Hepatocyte (in vitro differentiated cells): ENCODE measurements around the gene PTPRR. TPM values are rescaled to one million over a fixed set of nuclear protein-coding genes. Genes with fewer than 3 reads are reported as not detected.

Experiments used
- DNase-seq: peaks from one replicate; pipeline ENCODE4 v3.0.0-alpha.2; 2016; ENCODE audit warnings: low spot score
- H2AFZ ChIP-seq: fragments of 200-600 bp; sonication (generic); 2 replicates; pipeline ENCODE4 v1.6.0; 2016; ENCODE audit warnings: antibody characterized with exemption, mild to moderate bottlenecking
- H3K27ac ChIP-seq: fragments of 200-600 bp; sonication (generic); 2 replicates; pipeline ENCODE4 v1.5.1; 2016; ENCODE audit warnings: mild to moderate bottlenecking
- H3K27me3 ChIP-seq: fragments of 200-600 bp; sonication (generic); 2 replicates; pipeline ENCODE4 v1.6.1; 2016
- H3K36me3 ChIP-seq: fragments of 200-600 bp; sonication (generic); replicated peaks from 2 replicates; pipeline ENCODE4 v1.5.1; 2016; ENCODE audit warnings: low read depth; ENCODE audit not compliant: insufficient read depth
- H3K4me1 ChIP-seq: fragments of 200-600 bp; sonication (generic); 2 replicates; pipeline ENCODE4 v1.5.1; 2016; ENCODE audit warnings: mild to moderate bottlenecking, moderate library complexity; ENCODE audit not compliant: insufficient read depth
- H3K4me2 ChIP-seq: fragments of 200-600 bp; sonication (generic); 2 replicates; pipeline ENCODE4 v1.6.0; 2016
- H3K4me3 ChIP-seq: fragments of 200-600 bp; sonication (generic); 2 replicates; pipeline ENCODE4 v1.5.1; 2016; ENCODE audit warnings: mild to moderate bottlenecking
- H3K79me2 ChIP-seq: fragments of 200-600 bp; sonication (generic); 2 replicates; pipeline ENCODE4 v1.6.0; 2017; ENCODE audit warnings: mild to moderate bottlenecking
- H3K9me2 ChIP-seq: fragments of 200-600 bp; sonication (generic); replicated peaks from 2 replicates; pipeline ENCODE4 v1.6.0; 2017; ENCODE audit warnings: mild to moderate bottlenecking; ENCODE audit not compliant: insufficient read depth
- H3K9me3 ChIP-seq: fragments of 200-600 bp; sonication (generic); 2 replicates; pipeline ENCODE4 v1.5.1; 2016; ENCODE audit warnings: low read depth, mild to moderate bottlenecking
- H4K20me1 ChIP-seq: fragments of 200-600 bp; sonication (generic); 2 replicates; pipeline ENCODE4 v1.6.0; 2016; ENCODE audit warnings: mild to moderate bottlenecking; ENCODE audit not compliant: insufficient read depth, poor library complexity, severe bottlenecking
- CTCF ChIP-seq: fragments of 200-600 bp; sonication (generic); IDR thresholded peaks from 2 replicates; pipeline ENCODE4 v1.5.1; 2016; ENCODE audit warnings: antibody characterized with exemption, mild to moderate bottlenecking; ENCODE audit not compliant: poor library complexity
- EZH2 ChIP-seq: fragments of 200-600 bp; sonication (generic); IDR thresholded peaks from 2 replicates; pipeline ENCODE4 v1.6.1; 2016; ENCODE audit warnings: antibody characterized with exemption, mild to moderate bottlenecking, borderline replicate concordance
- EZH2phosphoT487 ChIP-seq: fragments of 200-600 bp; sonication (generic); IDR thresholded peaks from one replicate; pipeline ENCODE4 v1.6.1; 2018; ENCODE audit warnings: antibody characterized with exemption, mild to moderate bottlenecking, low read depth, moderate library complexity; ENCODE audit not compliant: unreplicated experiment, severe bottlenecking
- WGBS: methylation state at CpG from one replicate; pipeline ENCODE4 v1.1.6; 2016; ENCODE audit warnings: low lambda C conversion rate; ENCODE audit errors: missing lambda C conversion rate; 5-methylcytosine and 5-hydroxymethylcytosine counted together
- polyA plus RNA-seq: library from polyadenylated mRNA; unstranded; fragments of >200 nt; fragmentation: Nextera tagmentation; extraction: Ambion mirVana; gene quantifications from 2 replicates; pipeline ENCODE4 v1.2.1, GENCODE V29; 2016
- total RNA-seq: library from RNA; depleted of rRNA; stranded (reverse); fragments of >200 nt; gene quantifications from 2 replicates; pipeline ENCODE4 v1.2.3, GENCODE V29; 2014

Gene PTPRR
- total and polyA plus RNA-seq, 2 experiments from 2014 or later, result 1.9 to 4.8 TPM

GRCh38 chr12:70609739-70610491, 310.6 kb downstream of the PTPRR start:
- no peaks in the 10 kb centered on the region for H3K9me2 ChIP-seq
- no peak overlapping the region for H3K27ac ChIP-seq
- H3K4me3 ChIP-seq, result peak overlapping the region; percentile 72
- no peaks in the 10 kb centered on the region for H3K9me3 ChIP-seq
- peaks cover 35% of the 10 kb centered on the region for H3K27me3 ChIP-seq
- no peaks in the 10 kb centered on the region for H3K79me2 ChIP-seq
- TF ChIP-seq EZH2 (no peak), CTCF (no peak), EZH2phosphoT487 (no peak)
- peak overlapping the region; percentile 96 for H3K4me2 ChIP-seq
- WGBS, result 1% methylated on average over 27 of the region's 63 CpGs
- H3K36me3 ChIP-seq, result no peaks in the 10 kb centered on the region
- peak; percentile 45 for DNase-seq
- peaks cover 8% of the 10 kb centered on the region for H3K4me1 ChIP-seq
- no peaks in the 10 kb centered on the region for H4K20me1 ChIP-seq
- peak overlapping the region; percentile 80 for H2AFZ ChIP-seq

- WGBS, result 84% methylated on average over 2 of the region's 2 CpGs
- H3K27ac ChIP-seq, result no peak overlapping the region
- peak overlapping the region; percentile 96 for H3K4me2 ChIP-seq
- peak overlapping the region; percentile 72 for H3K4me3 ChIP-seq
- no peaks in the 10 kb centered on the region for H3K9me2 ChIP-seq
- peaks cover 33% of the 10 kb centered on the region for H3K27me3 ChIP-seq
- H3K4me1 ChIP-seq, result peaks cover 8% of the 10 kb centered on the region
- DNase-seq, result peak; percentile 4
- H3K9me3 ChIP-seq, result no peaks in the 10 kb centered on the region
- TF ChIP-seq EZH2phosphoT487, result no peak
- TF ChIP-seq EZH2, result no peak
- TF ChIP-seq CTCF, result no peak
- no peaks in the 10 kb centered on the region for H4K20me1 ChIP-seq
- no peaks in the 10 kb centered on the region for H3K36me3 ChIP-seq
- no peaks in the 10 kb centered on the region for H3K79me2 ChIP-seq
- H2AFZ ChIP-seq, result peak overlapping the region; percentile 80
Observed at GRCh38 chr12:70609203-70609602, 311.3 kb downstream of the PTPRR start.

GRCh38 chr12:70608184-70608583, 312.4 kb downstream of the PTPRR start:
- no peak for TF ChIP-seq EZH2
- TF ChIP-seq EZH2phosphoT487, result no peak
- no peak for TF ChIP-seq CTCF
- Histone ChIP-seq H3K4me1 (peaks cover 8% of the 10 kb centered on the region), H3K27me3 (peaks cover 33% of the 10 kb centered on the region), H3K36me3 (no peaks in the 10 kb centered on the region), H4K20me1 (no peaks in the 10 kb centered on the region), H3K9me3 (no peaks in the 10 kb centered on the region), H2AFZ (no peak overlapping the region), H3K9me2 (no peaks in the 10 kb centered on the region), H3K79me2 (no peaks in the 10 kb centered on the region), H3K4me2 (no peak overlapping the region), H3K4me3 (no peak overlapping the region), H3K27ac (no peak overlapping the region)
- WGBS, result 93% methylated on average over 1 of the region's 1 CpG
- DNase-seq, result no peak
